HG02973 (cell line): ENCODE data around the gene TMCC2.

Experiments
- ATAC-seq: cut with Tn5 transposase; IDR thresholded peaks from one replicate; pipeline ENCODE4 v1.9.1; 2021; ENCODE audit warnings: moderate library complexity; ENCODE audit not compliant: unreplicated experiment

Gene TMCC2

GRCh38 chr1:205319081-205320018, 91.6 kb downstream of the TMCC2 start:
- no peak for ATAC-seq

GRCh38 chr1:205321162-205321958, 93.6 kb downstream of the TMCC2 start, which contains the start of gene NUAK2:
Gene NUAK2 (minus strand): TSS chr1:205321745. CDS start chr1:205321628, 117 bp downstream.
- no peak for ATAC-seq

- ATAC-seq: no peak
Measured at GRCh38 chr1:205321959-205322283, 94.2 kb downstream of the TMCC2 start.
